Diencephalon (tissue), 1 donor: Measurements from ENCODE around the gene SLC6A15. TPM values are rescaled to one million over a fixed set of nuclear protein-coding genes. Genes with fewer than 3 reads are reported as not detected.

Source experiments
- small RNA-seq: library from RNA; depleted of rRNA; stranded (forward); fragments of <200 nt; gene quantifications from one replicate; pipeline ENCODE3, GENCODE V24; 2014
- total RNA-seq: library from RNA; depleted of rRNA; stranded (reverse); fragments of >200 nt; gene quantifications from one replicate; pipeline ENCODE4 v1.2.3, GENCODE V29; 2014

The SLC6A15 gene
- total RNA-seq, result 82.8 TPM

DNA sequence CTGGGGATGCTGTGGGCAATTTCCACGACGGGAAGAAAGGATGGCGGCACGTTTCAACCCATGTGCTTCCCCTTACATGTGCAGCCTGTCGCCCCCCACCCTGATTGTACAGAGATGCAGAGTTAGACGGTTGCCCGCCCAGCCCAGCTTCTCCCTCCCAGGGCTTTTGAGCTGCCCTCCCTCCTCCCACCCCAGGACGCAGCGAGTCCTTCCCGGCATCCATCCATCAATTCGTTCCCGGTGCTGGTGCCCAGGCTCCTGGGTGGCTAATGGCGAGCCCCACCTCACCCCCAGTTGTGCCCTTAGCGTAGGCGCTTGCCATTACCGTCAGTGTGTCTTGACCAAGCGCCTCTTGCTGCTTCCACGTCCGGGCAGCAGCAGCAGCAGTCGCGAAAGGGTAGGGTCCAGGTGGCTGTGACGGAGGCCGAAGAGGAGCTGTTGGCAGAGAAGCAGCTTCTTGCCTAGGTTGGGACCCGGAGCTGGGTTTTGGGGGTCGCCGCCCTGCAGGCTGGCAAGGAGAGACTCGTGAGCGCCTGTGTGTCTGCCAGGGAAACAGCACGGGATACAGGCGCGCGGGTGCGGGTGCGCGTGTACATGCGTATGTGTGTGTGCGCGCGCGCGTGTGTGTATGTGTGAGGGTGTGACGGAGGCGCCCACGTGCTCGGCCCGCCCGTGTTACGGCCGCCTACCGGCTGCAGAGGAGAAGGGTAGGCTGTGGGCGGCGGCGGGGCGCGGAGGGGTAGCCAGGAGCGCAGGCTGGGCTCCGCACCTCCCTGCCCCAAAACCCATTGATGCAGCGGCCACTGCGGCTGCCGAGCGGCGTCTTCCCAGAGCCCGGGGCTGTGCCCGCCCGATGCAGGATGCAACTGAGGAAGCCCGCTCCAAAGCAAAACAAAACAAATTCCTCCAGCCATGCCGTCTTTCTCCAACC is at the start of gene SLC6A15:
SLC6A15 (minus strand) TSS at position 602 of the 931 bp plus-strand sequence. CDS start 20,679 bp downstream, outside the sequence.

Small RNAs within 50 kb of the gene (small RNA-seq; reads per million reads assigned to genes)
- not detected for gene AC128657.1

Other genes with a start within 250 kb of the SLC6A15 start
- gene TSPAN19, start 123.5 kb upstream of the SLC6A15 start, total RNA-seq, result 0.92 TPM
- gene LRRIQ1, start 123.6 kb upstream of the SLC6A15 start, total RNA-seq, result 25.1 TPM